Endodermal cell (in vitro differentiated cells): ENCODE measurements around the gene SORL1-AS1.

ENCODE experiments used
- DNase-seq: peaks from one replicate; pipeline ENCODE4 v3.0.0-alpha.2; 2017
- H3K27ac ChIP-seq: 2 replicates; pipeline ENCODE4 v1.5.1; 2013; ENCODE audit warnings: mild to moderate bottlenecking, low read depth, low read length, moderate library complexity
- H3K27me3 ChIP-seq: 2 replicates; pipeline ENCODE4 v1.6.1; 2013; ENCODE audit warnings: mild to moderate bottlenecking, low read length, moderate library complexity; ENCODE audit not compliant: insufficient read depth, control insufficient read depth, poor library complexity, severe bottlenecking
- H3K36me3 ChIP-seq: 2 replicates; pipeline ENCODE4 v1.7.0; 2013; ENCODE audit warnings: mild to moderate bottlenecking, low read length, moderate library complexity; ENCODE audit not compliant: control insufficient read depth, insufficient read depth
- H3K4me1 ChIP-seq: one replicate; pipeline ENCODE4 v1.7.0; 2013; ENCODE audit warnings: low read length; ENCODE audit not compliant: control insufficient read depth, insufficient read depth
- H3K4me3 ChIP-seq: 2 replicates; pipeline ENCODE4 v1.5.1; 2013; ENCODE audit warnings: mild to moderate bottlenecking, low read length, moderate library complexity
- H3K9ac ChIP-seq: 2 replicates; pipeline ENCODE4 v1.6.1; 2013; ENCODE audit warnings: mild to moderate bottlenecking, low read length, moderate library complexity; ENCODE audit not compliant: poor library complexity, severe bottlenecking; ENCODE audit errors: extremely low read depth
- H3K9me3 ChIP-seq: 2 replicates; pipeline ENCODE4 v1.6.1; 2013; ENCODE audit warnings: mild to moderate bottlenecking, low read length, moderate library complexity; ENCODE audit not compliant: control insufficient read depth
- H3K27ac Mint-ChIP-seq: 2 replicates; pipeline ENCODE4 v1.8.0; 2020; ENCODE audit warnings: mixed read lengths
- H3K27me3 Mint-ChIP-seq: 2 replicates; pipeline ENCODE4 v1.8.0; 2021; ENCODE audit warnings: mild to moderate bottlenecking, mixed read lengths; ENCODE audit not compliant: insufficient read depth
- H3K36me3 Mint-ChIP-seq: 2 replicates; pipeline ENCODE4 v1.8.0; 2020; ENCODE audit warnings: low read depth, mixed read lengths
- H3K4me1 Mint-ChIP-seq: 2 replicates; pipeline ENCODE4 v1.8.0; 2020; ENCODE audit warnings: mixed read lengths
- H3K4me3 Mint-ChIP-seq: 2 replicates; pipeline ENCODE4 v1.8.0; 2020; ENCODE audit warnings: mild to moderate bottlenecking, moderate library complexity, mixed read lengths
- H3K9me3 Mint-ChIP-seq: 2 replicates; pipeline ENCODE4 v1.8.0; 2020; ENCODE audit warnings: mild to moderate bottlenecking, mixed read lengths
- WGBS, 2 experiments: methylation state at CpG; one replicate each; pipeline versions ENCODE4 v1.1.5 to v1.1.7; 2013; ENCODE audit warnings: missing lambda C conversion rate in 2 of 2, mixed read lengths in 1 of 2; ENCODE audit not compliant: insufficient coverage in 1 of 2, insufficient read length in 1 of 2; 5-methylcytosine and 5-hydroxymethylcytosine counted together
- TF ChIP-seq, protein P1 (sequence below): fragments of 200-600 bp; sonication (generic); conservative IDR thresholded peaks from 2 replicates; pipeline ENCODE4 v1.5.0; 2021; ENCODE audit warnings: antibody characterized with exemption, mild to moderate bottlenecking

SORL1-AS1 gene

DNA sequence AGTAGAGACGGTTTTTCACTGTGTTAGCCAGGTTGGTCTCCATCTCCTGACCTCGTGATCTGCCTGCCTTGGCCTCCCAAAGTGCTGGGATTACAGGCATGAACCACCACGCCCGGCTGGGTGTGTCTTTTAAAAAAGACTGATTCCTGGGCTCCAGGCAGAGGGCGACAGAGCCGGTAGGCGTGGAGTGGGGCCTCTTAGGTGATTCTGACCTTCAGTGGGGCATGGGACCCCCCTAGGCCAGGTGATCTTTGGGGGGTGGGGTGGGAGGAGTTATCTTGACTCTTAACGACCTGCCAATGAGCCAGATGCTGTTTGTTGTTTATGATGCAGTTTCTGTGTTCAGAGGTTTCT is 12.9 kb upstream of the SORL1-AS1 start:
- H3K9ac ChIP-seq = no peak overlapping the region
- Mint-ChIP-seq H3K27ac (peak overlapping the region; percentile 89), H3K4me3 (no peak overlapping the region), H3K4me1 (peaks cover 50% of the 10 kb centered on the region), H3K36me3 (peaks cover 4% of the 10 kb centered on the region), H3K27me3 (no peaks in the 10 kb centered on the region), H3K9me3 (no peaks in the 10 kb centered on the region)
- H3K36me3 ChIP-seq = peaks cover 6% of the 10 kb centered on the region
- H3K4me3 ChIP-seq = no peak overlapping the region
- 68 to 74% methylated on average over 6 to 8 of the region's 8 CpGs for WGBS, 2 experiments
- no peak overlapping the region for H3K27ac ChIP-seq
- TF ChIP-seq, protein P1, sequence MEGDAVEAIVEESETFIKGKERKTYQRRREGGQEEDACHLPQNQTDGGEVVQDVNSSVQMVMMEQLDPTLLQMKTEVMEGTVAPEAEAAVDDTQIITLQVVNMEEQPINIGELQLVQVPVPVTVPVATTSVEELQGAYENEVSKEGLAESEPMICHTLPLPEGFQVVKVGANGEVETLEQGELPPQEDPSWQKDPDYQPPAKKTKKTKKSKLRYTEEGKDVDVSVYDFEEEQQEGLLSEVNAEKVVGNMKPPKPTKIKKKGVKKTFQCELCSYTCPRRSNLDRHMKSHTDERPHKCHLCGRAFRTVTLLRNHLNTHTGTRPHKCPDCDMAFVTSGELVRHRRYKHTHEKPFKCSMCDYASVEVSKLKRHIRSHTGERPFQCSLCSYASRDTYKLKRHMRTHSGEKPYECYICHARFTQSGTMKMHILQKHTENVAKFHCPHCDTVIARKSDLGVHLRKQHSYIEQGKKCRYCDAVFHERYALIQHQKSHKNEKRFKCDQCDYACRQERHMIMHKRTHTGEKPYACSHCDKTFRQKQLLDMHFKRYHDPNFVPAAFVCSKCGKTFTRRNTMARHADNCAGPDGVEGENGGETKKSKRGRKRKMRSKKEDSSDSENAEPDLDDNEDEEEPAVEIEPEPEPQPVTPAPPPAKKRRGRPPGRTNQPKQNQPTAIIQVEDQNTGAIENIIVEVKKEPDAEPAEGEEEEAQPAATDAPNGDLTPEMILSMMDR = no peak
- DNase-seq = peak; percentile 75
- peaks cover 9% of the 10 kb centered on the region for H3K4me1 ChIP-seq
- H3K9me3 ChIP-seq = no peaks in the 10 kb centered on the region
- no peaks in the 10 kb centered on the region for H3K27me3 ChIP-seq

DNA sequence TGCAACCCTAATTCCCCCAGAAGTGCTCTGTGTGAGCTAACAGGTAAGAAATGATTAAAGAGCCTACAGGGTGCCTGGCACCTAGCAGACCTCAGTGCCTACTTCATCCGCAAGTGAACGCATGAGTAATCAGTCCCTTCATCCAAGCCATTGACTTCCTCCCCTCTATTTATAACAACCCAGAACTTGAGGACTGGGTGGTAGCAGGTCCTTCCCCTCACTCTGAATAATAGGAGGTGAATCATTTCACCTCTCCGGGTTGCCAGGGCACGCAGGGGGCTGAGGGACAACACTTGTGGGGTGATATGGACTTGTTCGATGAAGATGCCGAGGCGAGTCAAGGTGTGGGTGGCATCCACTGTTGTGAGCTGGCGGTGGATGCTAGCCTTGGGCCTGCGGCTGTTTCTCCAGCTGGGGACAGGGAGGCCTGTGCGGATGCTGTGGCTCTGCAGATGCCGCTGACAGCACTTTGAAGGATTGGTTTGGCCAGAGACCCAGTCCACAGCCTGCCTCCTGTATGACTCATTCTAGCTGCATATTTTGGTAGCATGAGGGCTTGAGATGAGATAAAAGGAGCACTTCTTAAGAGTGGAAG is 11.7 kb upstream of the SORL1-AS1 start:
- Mint-ChIP-seq H3K4me1 (peaks cover 56% of the 10 kb centered on the region), H3K27me3 (no peaks in the 10 kb centered on the region), H3K27ac (peak overlapping the region; percentile 57), H3K4me3 (no peak overlapping the region), H3K36me3 (no peaks in the 10 kb centered on the region), H3K9me3 (no peaks in the 10 kb centered on the region)
- Histone ChIP-seq H3K4me3 (no peak overlapping the region), H3K4me1 (peaks cover 9% of the 10 kb centered on the region), H3K9ac (no peak overlapping the region), H3K27ac (no peak overlapping the region), H3K36me3 (no peaks in the 10 kb centered on the region), H3K27me3 (no peaks in the 10 kb centered on the region), H3K9me3 (no peaks in the 10 kb centered on the region)
- TF ChIP-seq, protein P1 = no peak
- peak; percentile 81 for DNase-seq
- 81 to 100% methylated on average over 2 to 11 of the region's 11 CpGs for WGBS, 2 experiments

DNA sequence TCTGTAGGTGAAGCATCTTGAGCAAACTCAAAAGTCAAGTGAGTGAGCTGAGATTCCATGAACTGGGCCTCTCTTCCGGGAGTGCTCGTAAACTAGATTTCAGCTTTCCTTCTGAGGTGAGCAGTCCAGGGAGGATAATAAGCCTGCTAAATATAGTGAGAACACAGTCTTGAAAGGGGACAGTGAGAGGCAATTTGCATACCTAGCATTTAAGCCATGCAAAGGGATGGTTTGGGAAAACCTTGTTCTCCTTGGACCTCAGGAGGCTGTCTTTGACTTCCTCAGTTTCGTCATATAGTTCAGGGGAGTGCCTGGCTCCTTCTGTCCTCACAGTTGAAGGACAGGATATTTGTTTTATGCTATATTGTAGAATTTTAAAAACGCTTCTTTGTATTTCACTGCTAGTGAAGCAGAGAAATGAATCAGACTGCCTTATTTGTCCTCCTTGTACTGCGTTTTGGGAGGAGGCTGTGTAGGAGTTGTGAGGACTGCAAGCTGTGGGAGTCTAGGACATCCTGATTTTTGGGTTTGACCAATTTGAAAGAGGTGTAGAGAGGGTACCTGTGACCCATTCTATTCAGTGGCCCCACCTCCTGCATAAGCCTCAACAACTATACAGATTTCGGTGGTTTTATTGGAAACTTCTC is 11.0 kb upstream of the SORL1-AS1 start:
- Histone ChIP-seq H3K27ac (no peak overlapping the region), H3K9ac (no peak overlapping the region)
- no peaks in the 10 kb centered on the region for H3K27me3 Mint-ChIP-seq

More for the DNA sequence above, 11.0 kb upstream of the SORL1-AS1 start:
- peak overlapping the region; percentile 31 for H3K27ac Mint-ChIP-seq
- H3K36me3 Mint-ChIP-seq = no peaks in the 10 kb centered on the region
- H3K4me3 ChIP-seq = no peak overlapping the region
- H3K9me3 Mint-ChIP-seq = no peaks in the 10 kb centered on the region
- no peaks in the 10 kb centered on the region for H3K27me3 ChIP-seq
- H3K4me1 ChIP-seq = peaks cover 9% of the 10 kb centered on the region
- TF ChIP-seq, protein P1 = no peak
- no peaks in the 10 kb centered on the region for H3K36me3 ChIP-seq
- DNase-seq = no peak
- 87 to 93% methylated on average over 6 of the region's 6 CpGs for WGBS, 2 experiments
- H3K4me1 Mint-ChIP-seq = peaks cover 63% of the 10 kb centered on the region
- no peak overlapping the region for H3K4me3 Mint-ChIP-seq
- H3K9me3 ChIP-seq = no peaks in the 10 kb centered on the region
